Mesendoderm (in vitro differentiated cells): ENCODE data around the gene DSG3.
"Not testable (repeated sequence)": the region's sequence is repeated elsewhere in the genome, so short reads cannot be mapped to it uniquely, and the experiment has no call there.

Experiments
- DNase-seq: peaks from one replicate; pipeline ENCODE4 v3.0.0; 2013
- H2AK5ac ChIP-seq: 2 replicates; pipeline ENCODE4 v1.6.1; 2013; ENCODE audit warnings: low read length, inconsistent platforms
- H2BK120ac ChIP-seq: 2 replicates; pipeline ENCODE4 v1.6.1; 2013; ENCODE audit warnings: low read depth, mild to moderate bottlenecking, low read length, moderate library complexity, mixed read lengths
- H2BK15ac ChIP-seq: replicated peaks from 2 replicates; pipeline ENCODE4 v1.6.1; 2013; ENCODE audit warnings: low read depth, mild to moderate bottlenecking, moderate library complexity
- H2BK5ac ChIP-seq: 2 replicates; pipeline ENCODE4 v1.6.1; 2013; ENCODE audit warnings: low read length, inconsistent platforms
- H3K18ac ChIP-seq: 2 replicates; pipeline ENCODE4 v1.6.1; 2013; ENCODE audit warnings: mild to moderate bottlenecking, low read length, mixed read lengths
- H3K23ac ChIP-seq: one replicate; pipeline ENCODE4 v1.6.1; 2013; ENCODE audit warnings: low read length
- H3K27ac ChIP-seq: 2 replicates; pipeline ENCODE4 v1.5.1; 2013; ENCODE audit warnings: low read depth, mild to moderate bottlenecking, inconsistent platforms, low read length, moderate library complexity
- H3K27me3 ChIP-seq: 2 replicates; pipeline ENCODE4 v1.6.1; 2013; ENCODE audit warnings: low read length, control low read depth, mild to moderate bottlenecking, inconsistent platforms; ENCODE audit not compliant: insufficient read depth, poor library complexity
- H3K36me3 ChIP-seq: 2 replicates; pipeline ENCODE4 v1.6.1; 2013; ENCODE audit warnings: low read length, inconsistent platforms; ENCODE audit not compliant: control insufficient read depth, insufficient read depth
- H3K4ac ChIP-seq: one replicate; pipeline ENCODE4 v1.6.1; 2013; ENCODE audit warnings: low read depth, mild to moderate bottlenecking, low read length, moderate library complexity
- H3K4me1 ChIP-seq: 2 replicates; pipeline ENCODE4 v1.6.1; 2013; ENCODE audit warnings: low read depth, low read length, inconsistent platforms; ENCODE audit not compliant: control insufficient read depth
- H3K4me2 ChIP-seq: 2 replicates; pipeline ENCODE4 v1.6.1; 2013; ENCODE audit warnings: low read length
- H3K4me3 ChIP-seq: 2 replicates; pipeline ENCODE4 v1.5.1; 2013; ENCODE audit warnings: mild to moderate bottlenecking, low read length
- H3K56ac ChIP-seq: one replicate; pipeline ENCODE4 v1.6.1; 2013; ENCODE audit warnings: low read length
- H3K79me1 ChIP-seq: 2 replicates; pipeline ENCODE4 v1.6.1; 2013; ENCODE audit warnings: low read length, inconsistent platforms
- H3K79me2 ChIP-seq: 2 replicates; pipeline ENCODE4 v1.6.1; 2013; ENCODE audit warnings: mild to moderate bottlenecking, low read length; ENCODE audit not compliant: control insufficient read depth, insufficient read depth
- H3K9ac ChIP-seq: 2 replicates; pipeline ENCODE4 v1.6.1; 2013; ENCODE audit warnings: low read length, inconsistent platforms
- H4K5ac ChIP-seq: one replicate; pipeline ENCODE4 v1.6.1; 2013; ENCODE audit warnings: low read length
- H4K8ac ChIP-seq: one replicate; pipeline ENCODE4 v1.6.1; 2013; ENCODE audit warnings: low read depth, mild to moderate bottlenecking, control low read depth, low read length, moderate library complexity
- WGBS: extraction: QIAGEN DNeasy Blood & Tissue Kit; methylation state at CpG from one replicate; pipeline ENCODE4 v1.1.7; 2013; ENCODE audit warnings: low lambda C conversion rate, missing lambda C conversion rate; ENCODE audit not compliant: insufficient coverage; ENCODE audit errors: extremely low coverage; 5-methylcytosine and 5-hydroxymethylcytosine counted together

Gene DSG3

GRCh38 chr18:31503011-31503410, 55.5 kb downstream of the DSG3 start:
- no peak overlapping the region for H3K56ac ChIP-seq
- H4K5ac ChIP-seq: no peak overlapping the region
- no peak overlapping the region for H3K4me2 ChIP-seq
- H2BK120ac ChIP-seq: no peak overlapping the region
- no peak overlapping the region for H3K23ac ChIP-seq
- no peak overlapping the region for H3K4ac ChIP-seq
- no peak overlapping the region for H4K8ac ChIP-seq
- H3K79me1 ChIP-seq: peaks cover 23% of the 10 kb centered on the region
- H2AK5ac ChIP-seq: no peak overlapping the region
- peaks cover 57% of the 10 kb centered on the region for H3K79me2 ChIP-seq
- no peak overlapping the region for H2BK5ac ChIP-seq
- H3K4me1 ChIP-seq: peaks cover 9% of the 10 kb centered on the region
- no peaks in the 10 kb centered on the region for H3K36me3 ChIP-seq
- no peak overlapping the region for H3K18ac ChIP-seq
- DNase-seq: no peak
- no peak overlapping the region for H2BK15ac ChIP-seq
- H3K27me3 ChIP-seq: no peaks in the 10 kb centered on the region
- no peak overlapping the region for H3K4me3 ChIP-seq
- no peak overlapping the region for H3K27ac ChIP-seq
- WGBS: no CpG with 5 or more reads among the region's 4 CpGs
- H3K9ac ChIP-seq: no peak overlapping the region

GRCh38 chr18:31504455-31505147, 57.1 kb downstream of the DSG3 start:
- no peak overlapping the region for H3K56ac ChIP-seq
- H4K5ac ChIP-seq: no peak overlapping the region
- no peak overlapping the region for H3K9ac ChIP-seq
- H3K4me3 ChIP-seq: no peak overlapping the region
- no peak for DNase-seq
- H3K27me3 ChIP-seq: no peaks in the 10 kb centered on the region
- H2BK120ac ChIP-seq: no peak overlapping the region
- WGBS: no CpG with 5 or more reads among the region's 10 CpGs
- H3K18ac ChIP-seq: no peak overlapping the region
- no peak overlapping the region for H3K23ac ChIP-seq
- H3K36me3 ChIP-seq: no peaks in the 10 kb centered on the region
- no peak overlapping the region for H2BK15ac ChIP-seq
- H3K79me2 ChIP-seq: peaks cover 53% of the 10 kb centered on the region
- H4K8ac ChIP-seq: no peak overlapping the region
- H3K79me1 ChIP-seq: peaks cover 22% of the 10 kb centered on the region
- peaks cover 6% of the 10 kb centered on the region for H3K4me1 ChIP-seq
- H2BK5ac ChIP-seq: no peak overlapping the region
- no peak overlapping the region for H3K27ac ChIP-seq
- no peak overlapping the region for H2AK5ac ChIP-seq
- no peak overlapping the region for H3K4me2 ChIP-seq
- H3K4ac ChIP-seq: no peak overlapping the region

GRCh38 chr18:31505156-31505555, 57.6 kb downstream of the DSG3 start:
- WGBS: no CpG with 5 or more reads among the region's 6 CpGs
- Histone ChIP-seq H4K5ac (no peak overlapping the region), H3K79me1 (peaks cover 21% of the 10 kb centered on the region), H3K27ac (no peak overlapping the region), H3K27me3 (no peaks in the 10 kb centered on the region), H4K8ac (no peak overlapping the region), H2BK5ac (no peak overlapping the region), H3K4me3 (no peak overlapping the region), H2BK120ac (no peak overlapping the region), H3K79me2 (peaks cover 48% of the 10 kb centered on the region), H3K4ac (no peak overlapping the region), H3K36me3 (no peaks in the 10 kb centered on the region), H2BK15ac (no peak overlapping the region), H3K4me1 (peaks cover 5% of the 10 kb centered on the region), H3K23ac (no peak overlapping the region), H2AK5ac (no peak overlapping the region), H3K9ac (no peak overlapping the region), H3K18ac (no peak overlapping the region), H3K4me2 (no peak overlapping the region), H3K56ac (no peak overlapping the region)
- DNase-seq: no peak

- no peak overlapping the region for H3K9ac ChIP-seq
- DNase-seq: no peak
- H2AK5ac ChIP-seq: no peak overlapping the region
- H2BK5ac ChIP-seq: no peak overlapping the region
- H3K23ac ChIP-seq: no peak overlapping the region
- H3K4me3 ChIP-seq: no peak overlapping the region
- no peak overlapping the region for H4K8ac ChIP-seq
- no CpG with 5 or more reads among the region's 5 CpGs for WGBS
- no peak overlapping the region for H3K27ac ChIP-seq
- no peak overlapping the region for H2BK15ac ChIP-seq
- H3K4ac ChIP-seq: no peak overlapping the region
- no peak overlapping the region for H4K5ac ChIP-seq
- H3K36me3 ChIP-seq: no peaks in the 10 kb centered on the region
- no peak overlapping the region for H3K56ac ChIP-seq
- peaks cover 49% of the 10 kb centered on the region for H3K79me2 ChIP-seq
- no peak overlapping the region for H3K18ac ChIP-seq
- peaks cover 2% of the 10 kb centered on the region for H3K4me1 ChIP-seq
- no peak overlapping the region for H3K4me2 ChIP-seq
- peaks cover 22% of the 10 kb centered on the region for H3K79me1 ChIP-seq
- no peaks in the 10 kb centered on the region for H3K27me3 ChIP-seq
- no peak overlapping the region for H2BK120ac ChIP-seq
Observed at GRCh38 chr18:31506024-31506742, 58.6 kb downstream of the DSG3 start.

GRCh38 chr18:31507124-31507523, 59.6 kb downstream of the DSG3 start:
- H3K18ac ChIP-seq, H3K4ac ChIP-seq, H4K8ac ChIP-seq, H4K5ac ChIP-seq, H2AK5ac ChIP-seq, DNase-seq, H3K27me3 ChIP-seq, H3K23ac ChIP-seq, H3K4me1 ChIP-seq, H3K4me2 ChIP-seq, H2BK5ac ChIP-seq, H2BK15ac ChIP-seq, H3K36me3 ChIP-seq, H2BK120ac ChIP-seq, H3K4me3 ChIP-seq, H3K56ac ChIP-seq, H3K27ac ChIP-seq, H3K9ac ChIP-seq: not testable (repeated sequence)
- no CpG with 5 or more reads among the region's 2 CpGs for WGBS
- Histone ChIP-seq H3K79me2 (peaks cover 50% of the 10 kb centered on the region), H3K79me1 (peaks cover 21% of the 10 kb centered on the region)
